H1 (cell line): ENCODE results near the gene MED19. TPM values are rescaled to one million over a fixed set of nuclear protein-coding genes. Genes with fewer than 3 reads are reported as not detected.
A peak's percentile ranks its signal among the peaks of the same experiment; 100 is the strongest.

Experiments used
- CTCF ChIA-PET: fragments of 300-600 bp; sonication (Branson Sonifier 250); formaldehyde crosslinking; loops from one replicate; lab custom pipeline; 2021; ENCODE audit not compliant: partially characterized antibody; lab: Charles Lee
- POLR2A ChIA-PET: fragments of 300-600 bp; sonication (Branson Sonifier 250); formaldehyde crosslinking; loops from one replicate; lab custom pipeline; 2021; ENCODE audit warnings: inconsistent platforms; ENCODE audit not compliant: partially characterized antibody; lab: Charles Lee
- DNase-seq, 2 experiments: peaks; one replicate each; pipeline versions ENCODE4 v3.0.0 to v3.0.0-alpha.2; 2010 to 2022; ENCODE audit warnings: low spot score in 2 of 2, low read depth in 1 of 2, mixed read lengths in 1 of 2
- FAIRE-seq: peaks from 2 replicates; lab custom pipeline; 2011; peaks lifted over from hg19 to GRCh38; lab: Jason Lieb, UNC
- H2AFZ ChIP-seq: 2 replicates; pipeline ENCODE4 v1.8.1; 2012; ENCODE audit warnings: low read length, inconsistent platforms
- H2AK5ac ChIP-seq: 2 replicates; pipeline ENCODE4 v1.6.1; 2013; ENCODE audit warnings: low read depth, low read length
- H2BK120ac ChIP-seq: replicated peaks from 2 replicates; pipeline ENCODE3; 2013; ENCODE audit warnings: low read depth, low read length, inconsistent platforms
- H2BK12ac ChIP-seq: 2 replicates; pipeline ENCODE4 v1.6.1; 2013; ENCODE audit warnings: low read depth, low read length
- H2BK15ac ChIP-seq: 2 replicates; pipeline ENCODE4 v1.6.1; 2013; ENCODE audit warnings: low read length
- H2BK20ac ChIP-seq: 2 replicates; pipeline ENCODE4 v1.6.1; 2013; ENCODE audit warnings: low read length
- H2BK5ac ChIP-seq: 2 replicates; pipeline ENCODE4 v1.6.1; 2013; ENCODE audit warnings: low read depth, low read length
- H3K14ac ChIP-seq: 2 replicates; pipeline ENCODE4 v1.6.1; 2013; ENCODE audit warnings: inconsistent platforms; ENCODE audit not compliant: insufficient read length
- H3K18ac ChIP-seq: 2 replicates; pipeline ENCODE4 v1.6.1; 2013; ENCODE audit warnings: low read length; ENCODE audit errors: extremely low read depth
- H3K23ac ChIP-seq: 2 replicates; pipeline ENCODE4 v1.6.1; 2013; ENCODE audit warnings: inconsistent platforms; ENCODE audit not compliant: insufficient read length
- H3K23me2 ChIP-seq: 2 replicates; pipeline ENCODE4 v1.6.1; 2013; ENCODE audit warnings: low read depth, low read length
- H3K27ac ChIP-seq: 2 replicates; pipeline ENCODE4 v1.6.1; 2011; ENCODE audit warnings: low read depth, low read length, inconsistent platforms
- H3K27me3 ChIP-seq, 4 experiments: replicated peaks in 1 of 4; 1 replicate in 1 of 4; 2 replicates in 3 of 4; pipeline versions ENCODE4 v1.6.1 to v1.8.1; 2011 to 2013; ENCODE audit warnings: low read length in 3 of 4, mild to moderate bottlenecking in 3 of 4, inconsistent platforms in 2 of 4, mixed read lengths in 2 of 4, moderate library complexity in 1 of 4; ENCODE audit not compliant: control insufficient read depth in 3 of 4, insufficient read depth in 3 of 4; ENCODE audit errors: extremely low read depth in 1 of 4
- H3K36me3 ChIP-seq, 4 experiments: 2 replicates each; pipeline versions ENCODE4 v1.6.1 to v1.8.1; 2011 to 2013; ENCODE audit warnings: mild to moderate bottlenecking in 4 of 4, low read length in 3 of 4, moderate library complexity in 2 of 4, control low read depth in 1 of 4, inconsistent platforms in 1 of 4; ENCODE audit not compliant: insufficient read depth in 4 of 4, control insufficient read depth in 2 of 4
- H3K4ac ChIP-seq: replicated peaks from 2 replicates; pipeline ENCODE3; 2013; ENCODE audit warnings: low read length, low read depth, mixed read lengths, inconsistent platforms; ENCODE audit not compliant: insufficient read length
- H3K4me1 ChIP-seq, 4 experiments: replicated peaks in 1 of 4; 1 replicate in 1 of 4; 2 replicates in 3 of 4; pipeline versions ENCODE4 v1.6.1 to v1.8.1; 2011 to 2013; ENCODE audit warnings: low read length in 3 of 4, inconsistent platforms in 2 of 4, mixed read lengths in 1 of 4; ENCODE audit not compliant: insufficient read depth in 4 of 4, control insufficient read depth in 3 of 4
- H3K4me2 ChIP-seq, 2 experiments: 2 replicates each; pipeline versions ENCODE4 v1.6.1 to v1.8.1; 2011 to 2013; ENCODE audit warnings: low read depth in 2 of 2, low read length in 2 of 2, control low read depth in 1 of 2, inconsistent platforms in 1 of 2, mild to moderate bottlenecking in 1 of 2; ENCODE audit not compliant: insufficient read depth in 1 of 2
- H3K4me3 ChIP-seq, 4 experiments: fragments of 200-600, 300-600 bp in 1 of 4; sonication (generic), shearing (Covaris generic), sonication (Bioruptor Twin) in 1 of 4; 2 replicates each; pipeline versions ENCODE4 v1.5.1 to v1.8.1; 2011 to 2016; ENCODE audit warnings: low read length in 4 of 4, low read depth in 3 of 4, control low read depth in 2 of 4, inconsistent platforms in 2 of 4, mild to moderate bottlenecking in 2 of 4, mixed read lengths in 1 of 4, moderate library complexity in 1 of 4; ENCODE audit not compliant: insufficient read depth in 2 of 4; ENCODE audit errors: extremely low read depth in 1 of 4
- H3K56ac ChIP-seq: replicated peaks from 2 replicates; pipeline ENCODE3; 2013; ENCODE audit warnings: low read depth, mild to moderate bottlenecking, mixed read lengths, low read length, inconsistent platforms; ENCODE audit not compliant: insufficient read length
- H3K79me1 ChIP-seq: 2 replicates; pipeline ENCODE4 v1.6.1; 2013; ENCODE audit warnings: low read depth, low read length, control low read depth
- H3K79me2 ChIP-seq, 2 experiments: 2 replicates each; pipeline versions ENCODE4 v1.6.1 to v1.8.1; 2012 to 2013; ENCODE audit warnings: low read length in 2 of 2, mild to moderate bottlenecking in 2 of 2, inconsistent platforms in 1 of 2; ENCODE audit not compliant: insufficient read depth in 2 of 2, control insufficient read depth in 1 of 2
- H3K9ac ChIP-seq, 4 experiments: replicated peaks in 1 of 4; 1 replicate in 1 of 4; 2 replicates in 3 of 4; pipeline versions ENCODE4 v1.6.1 to v1.8.1; 2011 to 2013; ENCODE audit warnings: low read depth in 3 of 4, low read length in 3 of 4, control low read depth in 2 of 4, mild to moderate bottlenecking in 2 of 4, moderate library complexity in 2 of 4, inconsistent platforms in 1 of 4; ENCODE audit errors: extremely low read depth in 1 of 4
- H3K9me3 ChIP-seq, 2 experiments: 2 replicates each; pipeline versions ENCODE4 v1.6.1 to v1.8.1; 2012 to 2013; ENCODE audit warnings: mild to moderate bottlenecking in 2 of 2, moderate library complexity in 2 of 2, control low read depth in 1 of 2, inconsistent platforms in 1 of 2, low read depth in 1 of 2, low read length in 1 of 2, mixed read lengths in 1 of 2; ENCODE audit not compliant: insufficient read depth in 2 of 2
- H4K20me1 ChIP-seq, 2 experiments: replicated peaks in 1 of 2; 2 replicates each; pipeline versions ENCODE3 to v1.8.1; 2011 to 2013; ENCODE audit warnings: inconsistent platforms in 2 of 2, low read length in 2 of 2, mild to moderate bottlenecking in 1 of 2; ENCODE audit not compliant: insufficient read depth in 2 of 2, control insufficient read depth in 1 of 2
- H4K5ac ChIP-seq: 2 replicates; pipeline ENCODE4 v1.6.1; 2013; ENCODE audit warnings: low read length, low read depth, mixed read lengths, inconsistent platforms; ENCODE audit not compliant: insufficient read length
- H4K8ac ChIP-seq: 2 replicates; pipeline ENCODE4 v1.8.0; 2013; ENCODE audit warnings: mild to moderate bottlenecking, moderate library complexity, low read length, inconsistent platforms; ENCODE audit not compliant: insufficient read depth; ENCODE audit errors: extremely low read depth
- H4K91ac ChIP-seq: replicated peaks from 2 replicates; pipeline ENCODE3; 2013; ENCODE audit warnings: low read length, mixed read lengths, inconsistent platforms; ENCODE audit not compliant: insufficient read length
- CREB1 ChIP-seq: IDR thresholded peaks from 2 replicates; pipeline ENCODE4 v1.6.1; 2012; ENCODE audit warnings: inconsistent platforms
- PHF8 ChIP-seq: fragments of 200-600 bp; sonication (generic); conservative IDR thresholded peaks from 2 replicates; pipeline ENCODE4 v1.7.1; 2012; ENCODE audit warnings: low read depth, mild to moderate bottlenecking, inconsistent platforms, low read length, moderate library complexity
- RAD21 ChIP-seq, 2 experiments: IDR thresholded peaks in 1 of 2; conservative IDR thresholded peaks in 1 of 2; 2 replicates each; pipeline ENCODE4 v1.6.1; 2011; ENCODE audit warnings: low read depth in 2 of 2, low read length in 2 of 2, improper control_type of control experiment in 1 of 2, inconsistent platforms in 1 of 2, mild to moderate bottlenecking in 1 of 2, moderate library complexity in 1 of 2
- WGBS, 2 experiments: shearing (Covaris generic) in 1 of 2; methylation state at CpG; one replicate each; pipeline versions ENCODE4 v1.1.6 to v1.1.7; 2013 to 2015; ENCODE audit warnings: low lambda C conversion rate in 2 of 2, mixed read lengths in 2 of 2, inconsistent platforms in 1 of 2, low coverage in 1 of 2, missing lambda C conversion rate in 1 of 2; ENCODE audit not compliant: insufficient replicate concordance in 2 of 2, insufficient coverage in 1 of 2, insufficient read length in 1 of 2; ENCODE audit errors: extremely low coverage in 1 of 2, missing lambda C conversion rate in 1 of 2; 5-methylcytosine and 5-hydroxymethylcytosine counted together
- polyA plus RNA-seq, 7 experiments: library from polyadenylated mRNA; depleted of rRNA in 3 of 7; stranded (reverse) in 5 of 7; unstranded in 2 of 7; fragments of >200 nt in 5 of 7; fragments of 200-250 nt in 2 of 7; gene quantifications; 1 replicate in 5 of 7; 2 replicates in 1 of 7; 4 replicates in 1 of 7; pipeline versions ENCODE4 v1.2.1 to v1.2.3, GENCODE V29; 2011 to 2013; ENCODE audit warnings: missing spikeins in 2 of 7, mixed read lengths in 2 of 7
- total RNA-seq: library from RNA; stranded (reverse); fragmentation: NEBNext Ultra II Directional; extraction: Animal tissue kit (Norgen Biotek cat#: 25700); gene quantifications from 2 replicates; pipeline ENCODE4 v1.2.1, GENCODE V29; 2021

Gene MED19
- total and polyA plus RNA-seq, 2 of the 8 experiments (the other 6 are each of a cell fraction or from before 2014, with no cell fraction given) = 19.4 to 35.4 TPM

- Histone ChIP-seq H3K27ac (no peak overlapping the region), H2BK5ac (no peak overlapping the region), H2AK5ac (no peak overlapping the region), H2BK12ac (no peak overlapping the region), H3K79me2 (peaks cover 0 to 73% of the 10 kb centered on the region in 2 experiments), H3K9ac (no peak overlapping the region), H2AFZ (no peak overlapping the region), H4K8ac (no peak overlapping the region), H3K27me3 (no peaks in the 10 kb centered on the region), H3K23me2 (no peaks in the 10 kb centered on the region), H2BK120ac (no peak overlapping the region), H3K79me1 (peaks cover 6% of the 10 kb centered on the region), H4K5ac (no peak overlapping the region)
- CTCF ChIA-PET = interaction anchor here (0.6 to 1.7 kb wide), 11 partner anchors 9 to 151 kb away, joined by 3 to 6 read pairs (median 4); partner anchors contain the start of gene BTBD18
- FAIRE-seq = no peak
- TF ChIP-seq PHF8 (no peak), RAD21 (IDR thresholded peaks at IDR 0.05 in 1 of 2, conservative IDR thresholded peaks at IDR 0.05 in 1 of 2; ENCODE audit: low read depth in 2 of 2, low read length in 2 of 2) (peak in 1 of 2 experiments; percentile 22; a peak in 1 of 4 replicates), CREB1 (no peak)
- TF ChIP-seq, all 59 proteins: peak for 1
- Histone ChIP-seq H3K4me1 (peaks cover 0 to 2% (median 0%) of the 10 kb centered on the region in 4 experiments; a peak in 2 of 7 replicates), H3K4me2 (no peak overlapping the region), H3K36me3 (peaks cover 15 to 33% (median 27%) of the 10 kb centered on the region in 4 experiments), H3K4ac (no peak overlapping the region), H3K4me3 (no peak overlapping the region), H2BK20ac (no peak overlapping the region), H2BK15ac (no peak overlapping the region), H4K91ac (no peak overlapping the region), H3K14ac (no peak overlapping the region), H4K20me1 (peaks cover 0 to 3% of the 10 kb centered on the region in 2 experiments), H3K9me3 (no peaks in the 10 kb centered on the region), H3K23ac (no peak overlapping the region), H3K18ac (no peak overlapping the region), H3K56ac (no peak overlapping the region)
- no peak for DNase-seq
- POLR2A ChIA-PET = interaction anchor here (0.7 to 2.6 kb wide), 9 partner anchors 9 to 166 kb away, joined by 3 to 11 read pairs (median 3); partner anchors contain the start of genes MED19, SELENOH and TMX2
- 86% methylated on average over 3 of the region's 3 CpGs; no CpG with 5 or more reads in 1 of the 2 experiments for WGBS, 2 experiments
Observed at GRCh38 chr11:57675176-57675941, 36.7 kb downstream of the MED19 start.
